K562 (cell line): ENCODE data around the gene RPTOR. TPM values are rescaled to one million over a fixed set of nuclear protein-coding genes. Genes with fewer than 3 reads are reported as not detected.

ENCODE experiments used
- ATAC-seq: fragments of 200-7000 bp; cut with Tn5 transposase; 3 replicates; pipeline ENCODE4 v1.9.1; 2020; ENCODE audit warnings: moderate library complexity
- BruUV-seq: library from RNA; stranded (reverse); fragments of 400-500 nt; replicated peaks from 2 replicates; lab custom pipeline; 2021; lab: Mats Ljungman, UMichigan
- CTCF ChIA-PET: fragments of 300-600 bp; formaldehyde crosslinking; extraction: SDS; loops from one replicate; lab custom pipeline; 2021; ENCODE audit warnings: low intra/inter-chr PET ratio; lab: Yijun Ruan, JAX
- POLR2A ChIA-PET: fragments of 300-600, 350-650 bp; sonication (Branson Sonifier 250); formaldehyde crosslinking; extraction: SDS; loops from one replicate; lab custom pipeline; 2021; ENCODE audit warnings: antibody characterized with exemption, inconsistent platforms; lab: Yijun Ruan, JAX
- DNase-seq, 4 experiments: peaks; one replicate each; pipeline versions ENCODE4 v3.0.0 to v3.0.0-alpha.2; 2011 to 2018; ENCODE audit warnings: low spot score in 3 of 4, mixed read lengths in 3 of 4; ENCODE audit errors: extremely low read depth in 1 of 4
- FAIRE-seq: peaks from 2 replicates; lab custom pipeline; 2011; peaks lifted over from hg19 to GRCh38; lab: Jason Lieb, UNC
- H2AFZ ChIP-seq: 2 replicates; pipeline ENCODE4 v1.6.0; 2011; ENCODE audit warnings: low read depth, low read length, control low read depth, inconsistent platforms
- H3K27ac ChIP-seq: fragments of 200-600 bp; 3 replicates; pipeline ENCODE4 v1.8.0; 2011; ENCODE audit warnings: low read depth, mild to moderate bottlenecking, control low read depth, inconsistent platforms, low read length, moderate library complexity, mixed read lengths; ENCODE audit errors: extremely low read depth
- H3K27me3 ChIP-seq, 2 experiments: fragments of 300-600 bp in 1 of 2; 2 replicates in 1 of 2; 3 replicates in 1 of 2; pipeline versions ENCODE4 v1.6.0 to v1.8.0; 2011; ENCODE audit warnings: inconsistent platforms in 2 of 2, low read length in 2 of 2, mild to moderate bottlenecking in 1 of 2, mixed read lengths in 1 of 2, moderate library complexity in 1 of 2; ENCODE audit not compliant: control insufficient read depth in 2 of 2, insufficient read depth in 2 of 2
- H3K36me3 ChIP-seq: fragments of 300-600 bp; 3 replicates; pipeline ENCODE4 v1.8.0; 2011; ENCODE audit warnings: mild to moderate bottlenecking, low read length, inconsistent platforms; ENCODE audit not compliant: control insufficient read depth, insufficient read depth
- H3K4me1 ChIP-seq, 2 experiments: fragments of 200-600 bp in 1 of 2; replicated peaks in 1 of 2; 2 replicates in 1 of 2; 3 replicates in 1 of 2; pipeline versions ENCODE4 v1.5.1 to v1.8.0; 2011; ENCODE audit warnings: inconsistent platforms in 2 of 2, low read length in 2 of 2, mild to moderate bottlenecking in 1 of 2, mixed read lengths in 1 of 2, moderate library complexity in 1 of 2; ENCODE audit not compliant: control insufficient read depth in 2 of 2, insufficient read depth in 2 of 2
- H3K4me2 ChIP-seq: 2 replicates; pipeline ENCODE4 v1.6.1; 2011; ENCODE audit warnings: low read length, control low read depth, inconsistent platforms, mixed read lengths; ENCODE audit not compliant: insufficient read depth
- H3K4me3 ChIP-seq: fragments of 200-600 bp; sonication (generic), shearing (Covaris generic); 2 replicates; pipeline ENCODE4 v1.5.1; 2016; ENCODE audit warnings: control low read depth, inconsistent platforms
- H3K79me2 ChIP-seq: fragments of 200-600 bp; 3 replicates; pipeline ENCODE4 v1.8.0; 2011; ENCODE audit warnings: low read length, inconsistent platforms; ENCODE audit not compliant: control insufficient read depth, insufficient read depth
- H3K9ac ChIP-seq, 2 experiments: 2 replicates each; pipeline versions ENCODE4 v1.6.0 to v1.6.1; 2011; ENCODE audit warnings: low read depth in 2 of 2, low read length in 2 of 2, control low read depth in 1 of 2, inconsistent platforms in 1 of 2, mild to moderate bottlenecking in 1 of 2, mixed read lengths in 1 of 2; ENCODE audit not compliant: insufficient read depth in 1 of 2
- H3K9me1 ChIP-seq: one replicate; pipeline ENCODE4 v1.6.0; 2011; ENCODE audit warnings: inconsistent platforms, mild to moderate bottlenecking, low read length, moderate library complexity; ENCODE audit not compliant: control insufficient read depth, insufficient read depth
- H3K9me3 ChIP-seq: replicated peaks from 2 replicates; pipeline ENCODE4 v1.5.1; 2011; ENCODE audit warnings: low read depth, low read length, inconsistent platforms; ENCODE audit not compliant: control insufficient read depth, insufficient read depth
- H4K20me1 ChIP-seq: replicated peaks from 2 replicates; pipeline ENCODE4 v1.6.1; 2011; ENCODE audit warnings: low read length, inconsistent platforms, mixed read lengths; ENCODE audit not compliant: control insufficient read depth, insufficient read depth
- NR2F6 ChIP-seq: fragments of 450-650 bp; formaldehyde crosslinking; IDR thresholded peaks from 2 replicates; pipeline ENCODE4 v1.4.0; 2020; ENCODE audit warnings: mild to moderate bottlenecking
- RBM22 ChIP-seq: fragments of 200-400 bp; formaldehyde crosslinking; IDR thresholded peaks from 2 replicates; pipeline ENCODE4 v1.6.1; 2018; ENCODE audit warnings: low read length, low read depth; ENCODE audit not compliant: poor library complexity, severe bottlenecking
- ZNF696 ChIP-seq: fragments of 250-450 bp; sonication (Bioruptor Pico); conservative IDR thresholded peaks from 2 replicates; pipeline ENCODE4 v1.4.0; 2020; ENCODE audit warnings: mild to moderate bottlenecking, moderate library complexity
- WGBS: fragments of 100-300 bp; shearing (Covaris generic); methylation state at CpG from one replicate; pipeline ENCODE4 v1.1.6; 2016; ENCODE audit warnings: low coverage, mixed read lengths; ENCODE audit not compliant: insufficient coverage; ENCODE audit errors: missing lambda C conversion rate; 5-methylcytosine and 5-hydroxymethylcytosine counted together
- in situ Hi-C: fragments of 300-500 bp; cut with MboI; formaldehyde crosslinking; loops from 4 replicates; pipeline ENCODE4 v1.15.0; 2018; ENCODE audit warnings: inconsistent platforms, mixed read lengths
- intact Hi-C: fragments of 100-400 bp; cut with micrococcal nuclease; formaldehyde crosslinking; loops from 2 replicates; pipeline ENCODE4 v1.14.2; 2022
- polyA plus RNA-seq, 8 experiments: library from polyadenylated mRNA; depleted of rRNA in 4 of 8; stranded (reverse) in 5 of 8; unstranded in 3 of 8; fragments of >200 nt; fragmentation: Nextera tagmentation in 2 of 8; fragmentation: Illumina TruSeq in 1 of 8; extraction: Ambion mirVana in 2 of 8; extraction: Trizol in 1 of 8; gene quantifications; 2 replicates each; pipeline versions ENCODE4 v1.2.1 to v1.2.3, GENCODE V29; 2011 to 2014; ENCODE audit warnings: inconsistent platforms in 1 of 8, missing spikeins in 1 of 8
- total RNA-seq, 7 experiments: library from RNA; depleted of rRNA in 6 of 7; stranded (reverse); fragments of >200 nt in 6 of 7; fragmentation: Illumina TruSeq in 2 of 7; extraction: Trizol in 2 of 7; gene quantifications; 2 replicates each; pipeline versions ENCODE4 v1.2.1 to v1.2.3, GENCODE V29; 2011 to 2021; ENCODE audit warnings: low replicate concordance in 1 of 7

RPTOR gene
- total and polyA plus RNA-seq, 9 of the 15 experiments (the other 6 are each of a cell fraction or from before 2014, with no cell fraction given) = 0.24 to 54.1 (median 10.2) TPM

- ChIA-PET POLR2A (interaction anchor here (0.9 kb wide), 1 partner anchor 16 kb away, joined by 4 read pairs; no protein-coding TSS in a partner anchor), CTCF (no interaction called here)
- TF ChIP-seq RBM22 = peak; percentile 31
- no peak for TF ChIP-seq ZNF696 (CRISPR knock-in tag)
- TF ChIP-seq NR2F6 (CRISPR knock-in tag) = no peak
- Histone ChIP-seq H2AFZ (no peak overlapping the region), H3K27ac (no peak overlapping the region), H4K20me1 (no peaks in the 10 kb centered on the region), H3K4me2 (no peak overlapping the region), H3K4me1 (peaks cover 0 to 16% of the 10 kb centered on the region in 2 experiments; a peak in 2 of 5 replicates), H3K9me1 (no peaks in the 10 kb centered on the region), H3K9ac (peak overlapping the region in 1 of 2 experiments; percentile 10; a peak in 1 of 4 replicates), H3K36me3 (peaks cover 10% of the 10 kb centered on the region; the same call in 2 of the 3 replicates), H3K79me2 (no peaks in the 10 kb centered on the region), H3K27me3 (no peaks in the 10 kb centered on the region), H3K4me3 (no peak overlapping the region), H3K9me3 (no peaks in the 10 kb centered on the region)
- 89% methylated on average over 32 of the region's 37 CpGs for WGBS
- BruUV-seq = no TSS peak
- ATAC-seq (no peak), FAIRE-seq (no peak), DNase-seq (no peak)
- intact Hi-C loops = no loop called here
- in situ Hi-C loops = no loop called here
Measured at GRCh38 chr17:80802626-80803450, 258.2 kb downstream of the RPTOR start.
